ENCODE measurements around the gene CACNA2D4. TPM values are rescaled to one million over a fixed set of nuclear protein-coding genes. Genes with fewer than 3 reads are reported as not detected.

The CACNA2D4 gene
- total and polyA plus RNA-seq, 12 donors = 0.54 to 9.1 (median 3.1) TPM

- Histone ChIP-seq H3K36me3 (replicated peaks in 1 of 2) (no peaks in the 10 kb centered on the region), H3K4me3 (no peak overlapping the region), H3K4me1 (replicated peaks in 1 of 2) (no peaks in the 10 kb centered on the region), H3K27me3 (peaks cover 24% of the 10 kb centered on the region), H3K9me3 (replicated peaks in 1 of 3) (no peaks in the 10 kb centered on the region), H3K27ac (no peak overlapping the region)
- DNase-seq = no peak
- intact Hi-C loops (cut with DNase I) = no loop called here
- TF ChIP-seq CTCF (IDR thresholded peaks at IDR 0.05) = no peak
- TF ChIP-seq POLR2A (IDR thresholded peaks at IDR 0.05) = no peak
- WGBS, 4 donors = 84 to 92% (median 90%) methylated on average over 9 of the region's 9 CpGs
These were observed 101.6 kb downstream of the CACNA2D4 start for GRCh38 chr12:1816730-1817348.

GRCh38 chr12:1815814-1816729 lies 102.4 kb downstream of the CACNA2D4 start:
- WGBS, 4 donors = 62 to 66% (median 63%) methylated on average over 14 to 21 of the region's 21 CpGs
- Histone ChIP-seq H3K4me3 (no peak overlapping the region), H3K27ac (no peak overlapping the region), H3K27me3 (peaks cover 18% of the 10 kb centered on the region), H3K4me1 (replicated peaks in 1 of 2) (no peaks in the 10 kb centered on the region), H3K9me3 (replicated peaks in 1 of 3) (no peaks in the 10 kb centered on the region), H3K36me3 (replicated peaks in 1 of 2) (no peaks in the 10 kb centered on the region)
- no peak for TF ChIP-seq CTCF (IDR thresholded peaks at IDR 0.05)
- no peak for TF ChIP-seq POLR2A (IDR thresholded peaks at IDR 0.05)
- DNase-seq = no peak
- intact Hi-C loops (cut with DNase I) = no loop called here

- no peak for TF ChIP-seq CTCF (IDR thresholded peaks at IDR 0.05)
- no peak for TF ChIP-seq POLR2A (IDR thresholded peaks at IDR 0.05)
- Histone ChIP-seq H3K4me1 (replicated peaks in 1 of 2) (no peaks in the 10 kb centered on the region), H3K36me3 (replicated peaks in 1 of 2) (no peaks in the 10 kb centered on the region), H3K4me3 (no peak overlapping the region), H3K9me3 (replicated peaks in 1 of 3) (no peaks in the 10 kb centered on the region), H3K27ac (no peak overlapping the region), H3K27me3 (peaks cover 8% of the 10 kb centered on the region)
- no peak for DNase-seq
- WGBS, 4 donors = 70 to 80% (median 79%) methylated on average over 3 of the region's 3 CpGs
- intact Hi-C loops (cut with DNase I) = no loop called here
These were observed 103.3 kb downstream of the CACNA2D4 start for GRCh38 chr12:1815108-1815507.

GRCh38 chr12:1814266-1814665 lies 104.2 kb downstream of the CACNA2D4 start:
- H3K36me3 ChIP-seq (replicated peaks in 1 of 2) = no peaks in the 10 kb centered on the region
- 69 to 81% (median 72%) methylated on average over 8 of the region's 8 CpGs for WGBS, 4 donors
- TF ChIP-seq POLR2A (IDR thresholded peaks at IDR 0.05) (no peak), CTCF (IDR thresholded peaks at IDR 0.05) (no peak)
- H3K27ac ChIP-seq = no peak overlapping the region
- no peak for DNase-seq
- no peak overlapping the region for H3K4me3 ChIP-seq
- intact Hi-C loops (cut with DNase I) = no loop called here
- no peaks in the 10 kb centered on the region for H3K4me1 ChIP-seq (replicated peaks in 1 of 2)
- peaks cover 1% of the 10 kb centered on the region for H3K27me3 ChIP-seq
- no peaks in the 10 kb centered on the region for H3K9me3 ChIP-seq (replicated peaks in 1 of 3)

Data from adrenal gland (tissue), 12 donors.